Measurements from ENCODE around the gene PLCE1.
"Not testable (repeated sequence)": the region's sequence is repeated elsewhere in the genome, so short reads cannot be mapped to it uniquely, and the experiment has no call there.

PLCE1 gene

DNA sequence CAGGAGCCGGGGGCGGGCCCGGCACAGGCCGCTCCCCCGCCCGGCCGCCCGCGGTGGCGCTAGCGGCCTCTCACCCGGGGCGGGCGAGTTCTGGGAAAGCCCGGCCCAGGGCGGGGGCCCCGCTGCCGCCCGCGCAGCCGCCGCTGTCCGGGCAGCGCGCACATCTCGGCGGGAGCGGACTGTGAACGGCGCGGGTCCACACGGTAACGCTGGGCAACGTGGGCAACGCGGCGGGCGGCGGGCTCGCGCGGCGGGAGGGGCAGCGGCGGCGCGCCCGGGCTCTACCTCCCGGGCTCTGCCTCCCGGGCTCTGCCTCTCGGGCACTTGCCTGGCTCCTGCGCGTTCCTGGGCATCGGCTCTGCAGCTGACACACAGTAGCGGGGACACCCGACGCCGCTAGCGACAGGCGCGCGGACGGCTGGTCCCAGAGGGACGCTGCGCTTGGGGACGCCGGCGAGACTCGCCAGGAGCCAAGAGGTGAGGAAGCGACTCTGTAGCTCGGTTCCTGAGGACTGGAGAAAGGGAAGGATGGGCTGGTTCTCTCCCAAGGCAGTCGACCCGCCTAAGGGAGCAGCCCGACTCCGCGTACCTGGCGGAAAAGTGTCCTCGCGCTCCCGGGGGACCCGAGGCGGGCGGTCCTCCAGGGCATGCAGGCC, at the start of gene PLCE1:
TSS of gene PLCE1 (plus strand) at position 150 of the 656 bp plus-strand sequence. CDS start 37,116 bp downstream, outside the sequence.
- peak; percentile 37 for DNase-seq

GRCh38 chr10:93945819-93946218, 47.9 kb upstream of the PLCE1 start:
- DNase-seq, result no peak

DNA sequence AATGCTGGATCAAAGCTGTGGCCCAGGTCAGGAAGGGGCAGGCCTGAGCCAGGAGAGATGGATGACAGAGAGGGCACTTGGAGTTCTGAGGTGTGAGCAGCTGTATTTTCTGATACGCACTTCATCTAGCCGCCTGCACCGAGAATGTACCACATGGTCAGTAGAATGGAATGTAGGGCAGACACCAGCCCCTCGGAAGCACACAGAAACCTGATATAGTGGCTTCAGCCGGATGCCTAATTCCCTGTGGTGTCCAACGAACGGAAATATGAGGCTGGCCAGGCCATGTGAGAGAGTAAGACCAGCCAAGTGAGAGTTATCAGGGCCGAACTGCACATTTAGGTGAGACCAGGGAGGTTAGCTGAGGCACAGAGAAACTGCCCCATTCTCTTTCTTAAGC, 46.7 kb upstream of the PLCE1 start:
- DNase-seq, result no peak

DNA sequence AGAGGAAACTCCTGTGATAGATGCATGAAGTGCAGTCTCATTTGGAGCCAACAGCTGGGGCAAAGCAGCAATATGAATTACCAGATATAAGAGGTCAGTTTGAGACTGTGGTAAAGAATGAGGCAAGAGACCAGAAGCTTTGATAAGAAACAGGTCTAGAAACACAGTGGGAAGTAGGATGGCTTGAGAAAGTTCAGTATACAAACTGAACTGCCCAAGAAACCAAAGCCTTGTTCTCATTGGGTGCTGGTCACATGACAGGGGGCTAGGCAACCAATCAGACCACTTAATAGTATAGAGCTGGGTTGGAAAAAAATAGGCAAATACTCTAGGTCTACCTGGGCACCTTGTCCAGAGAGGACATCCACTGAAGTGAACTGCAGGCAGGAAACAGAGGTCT, 46.2 kb upstream of the PLCE1 start:
- no peak for DNase-seq

GRCh38 chr10:93951905-93952304, 41.8 kb upstream of the PLCE1 start:
- no peak for DNase-seq

GRCh38 chr10:93954299-93954698, 39.4 kb upstream of the PLCE1 start:
- no peak for DNase-seq

GRCh38 chr10:93954726-93955363, 38.9 kb upstream of the PLCE1 start:
- DNase-seq, result no peak

- DNase-seq, result no peak
Observed at GRCh38 chr10:93958834-93959233, 34.9 kb upstream of the PLCE1 start.

DNA sequence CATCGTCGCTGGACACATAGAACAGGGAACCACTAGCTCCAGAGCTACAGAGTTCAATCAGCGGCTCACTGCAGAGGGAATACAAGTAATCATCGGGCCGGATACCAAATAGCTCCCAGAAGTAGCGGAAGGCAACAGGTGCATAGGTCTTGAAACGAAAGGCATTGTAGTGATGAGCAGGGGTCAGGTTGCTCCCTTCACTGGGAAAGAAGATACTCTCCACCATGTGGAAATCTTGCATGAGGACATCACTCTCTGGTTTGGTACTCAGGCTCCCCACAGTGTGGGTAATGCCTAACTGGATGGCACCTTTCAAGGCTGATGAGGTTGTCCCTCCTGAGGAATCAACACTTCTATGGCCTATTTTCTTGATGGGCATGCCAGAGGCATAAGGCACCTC, 32.7 kb upstream of the PLCE1 start:
- not testable (repeated sequence) for DNase-seq

DNA sequence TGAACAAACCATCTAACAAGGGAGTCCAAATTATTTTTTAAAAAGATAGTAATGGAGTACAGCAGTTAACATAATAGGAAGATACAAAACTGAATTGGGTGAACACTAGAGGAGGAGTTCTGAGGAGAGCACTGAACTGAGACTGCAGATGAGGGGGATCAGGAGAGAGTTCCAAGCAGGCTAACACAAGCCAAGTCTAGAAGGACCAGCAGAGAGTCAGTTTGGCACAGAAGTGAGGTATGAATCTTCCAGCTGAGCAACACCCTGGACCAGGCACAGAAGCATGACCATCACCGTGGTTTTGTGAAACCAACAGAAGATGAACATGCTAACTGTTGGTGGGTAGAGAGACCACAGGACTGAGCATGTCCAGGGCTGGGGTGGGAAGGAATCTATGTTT, 30.8 kb upstream of the PLCE1 start:
- no peak for DNase-seq

DNA sequence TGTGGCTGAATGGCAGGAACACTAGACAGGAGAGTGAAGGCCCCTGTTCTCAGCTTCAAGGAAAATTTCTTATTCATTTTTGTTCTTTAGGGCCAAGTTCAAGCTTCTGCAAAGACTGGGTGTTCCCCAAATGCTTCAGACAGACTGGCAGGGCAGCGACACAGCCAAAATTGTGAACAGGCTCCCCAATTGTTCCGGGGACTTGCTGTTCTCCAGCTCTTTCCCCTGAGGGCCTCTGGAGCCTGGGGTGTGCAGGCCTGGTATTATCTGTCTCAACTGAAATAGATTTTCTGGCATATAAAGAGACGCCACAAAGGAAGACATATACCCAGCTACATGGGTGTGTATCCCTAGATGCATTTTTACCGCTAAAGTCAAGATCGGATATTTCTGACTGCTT, 30.3 kb upstream of the PLCE1 start:
- no peak for DNase-seq

DNA sequence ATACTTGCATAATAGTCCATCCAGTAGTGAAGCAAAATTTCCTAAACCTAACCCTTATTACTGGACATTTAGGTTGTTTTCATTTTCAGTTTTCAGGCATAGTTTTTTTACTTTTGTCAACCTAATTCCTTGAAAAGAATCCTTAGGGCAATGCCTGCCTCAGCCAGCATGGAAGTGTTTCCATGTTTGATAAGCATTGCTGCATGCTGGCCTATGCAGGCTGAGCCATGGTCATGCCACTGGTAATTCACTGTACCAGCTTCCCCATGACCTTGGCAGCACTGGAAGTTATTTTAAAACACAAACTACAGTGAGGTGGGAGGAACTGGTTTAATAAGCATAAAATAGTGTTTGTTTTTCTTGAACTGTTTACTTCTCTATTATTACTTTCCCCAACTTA, 27.8 kb upstream of the PLCE1 start:
- no peak for DNase-seq

DNA sequence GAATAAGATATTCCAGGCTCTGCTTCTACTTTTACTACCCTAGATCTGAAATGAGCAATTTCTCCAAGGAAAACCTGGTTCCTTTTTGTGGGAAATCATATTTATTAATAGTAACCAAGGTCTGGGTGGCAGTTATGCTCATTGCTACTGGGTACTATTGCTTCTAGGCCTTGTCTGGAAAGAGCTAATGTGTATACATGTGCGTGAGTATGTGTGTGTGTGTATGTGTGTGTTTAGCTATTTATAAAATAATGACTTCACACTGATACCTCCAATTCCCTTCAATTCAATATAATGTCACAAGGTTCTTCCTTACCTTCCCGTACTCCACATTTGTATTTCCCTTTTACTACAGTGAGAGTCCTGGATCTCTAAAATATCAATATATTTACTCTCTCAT, 26.0 kb upstream of the PLCE1 start:
- DNase-seq, result no peak

DNA sequence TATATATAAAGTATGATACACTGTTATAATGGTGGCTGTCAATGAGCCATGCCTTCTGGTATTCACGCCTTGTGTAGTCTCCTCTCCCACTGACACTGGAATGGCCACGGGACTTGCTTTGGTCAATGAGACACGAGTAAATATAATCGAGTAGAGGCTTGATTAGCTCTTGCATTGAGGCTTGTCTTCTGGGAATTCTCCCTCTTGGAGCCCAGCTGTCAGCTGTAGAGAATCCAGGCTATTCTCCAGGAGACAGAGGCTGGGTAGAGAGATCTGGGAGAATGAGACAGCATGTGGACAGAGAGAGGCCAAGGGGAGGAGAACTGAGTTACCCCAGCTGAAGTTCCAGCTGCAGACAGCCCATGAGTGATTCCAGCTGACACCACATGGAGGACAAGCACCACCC, 25.2 kb upstream of the PLCE1 start:
- DNase-seq, result peak; percentile 8

- not testable (repeated sequence) for DNase-seq
Observed at GRCh38 chr10:93970433-93971010, 23.2 kb upstream of the PLCE1 start.

GRCh38 chr10:93973748-93974445, 19.8 kb upstream of the PLCE1 start:
- no peak for DNase-seq

DNA sequence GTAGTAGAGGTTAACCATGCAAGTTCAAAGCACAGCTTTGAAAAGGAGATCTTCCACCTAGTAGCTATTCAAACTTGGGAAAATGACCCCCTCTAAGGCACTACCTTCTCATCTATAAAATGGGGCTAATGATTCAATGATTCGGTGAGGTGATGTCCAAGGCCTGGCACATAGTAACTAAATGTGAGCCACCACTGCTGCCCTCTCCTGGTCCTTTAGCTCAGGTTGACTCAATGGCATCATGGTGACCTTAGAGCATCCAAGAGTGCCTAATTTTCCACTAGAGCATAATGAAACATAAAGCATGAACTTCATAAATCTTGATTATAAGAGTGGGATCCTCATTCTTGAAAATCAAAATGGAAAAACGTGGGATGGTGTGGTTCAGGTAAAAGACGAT, 16.3 kb upstream of the PLCE1 start:
- DNase-seq, result no peak

DNA sequence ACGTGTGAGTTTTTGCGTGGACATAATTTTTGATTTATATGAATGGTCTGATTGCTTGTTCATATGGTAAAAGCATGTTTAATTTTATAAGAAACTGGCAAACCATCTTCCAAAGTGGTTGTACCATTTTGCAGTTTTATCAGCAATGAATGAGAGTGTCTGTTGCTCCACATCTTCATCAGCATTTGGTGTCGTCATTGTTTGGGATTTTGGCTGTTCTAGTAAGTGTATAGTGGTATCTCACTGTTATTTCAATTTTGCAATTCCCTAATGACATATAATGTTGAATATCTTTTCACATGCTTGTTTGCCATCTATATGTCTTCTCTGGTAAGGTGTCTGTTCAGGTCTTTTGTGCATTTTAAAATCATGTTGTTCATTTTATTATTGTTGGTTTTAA, 13.2 kb upstream of the PLCE1 start:
- no peak for DNase-seq

DNA sequence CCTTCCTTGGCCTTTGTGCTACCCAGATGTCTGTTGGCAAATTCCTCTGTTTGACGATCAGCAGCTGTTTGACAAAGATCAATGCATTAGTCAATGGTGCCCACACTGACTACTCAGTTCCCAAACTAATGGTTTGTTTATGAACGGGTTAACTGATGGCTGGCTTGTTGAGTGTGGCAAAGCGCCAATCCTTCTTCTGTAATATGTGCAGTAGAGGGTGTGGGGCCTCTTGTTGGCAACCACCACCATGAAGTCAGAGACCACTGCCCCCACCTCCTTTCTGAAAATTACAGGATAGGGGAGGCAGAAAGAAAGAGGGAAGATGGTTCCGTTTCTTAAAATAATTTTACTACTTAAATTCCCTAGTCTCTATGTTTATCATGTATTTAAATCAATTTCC, 2.6 kb upstream of the PLCE1 start:
- no peak for DNase-seq

GRCh38 chr10:93991596-93992284, 2.0 kb upstream of the PLCE1 start:
- no peak for DNase-seq

- no peak for DNase-seq
Observed at GRCh38 chr10:93992400-93993030, 1.2 kb upstream of the PLCE1 start.

DNA sequence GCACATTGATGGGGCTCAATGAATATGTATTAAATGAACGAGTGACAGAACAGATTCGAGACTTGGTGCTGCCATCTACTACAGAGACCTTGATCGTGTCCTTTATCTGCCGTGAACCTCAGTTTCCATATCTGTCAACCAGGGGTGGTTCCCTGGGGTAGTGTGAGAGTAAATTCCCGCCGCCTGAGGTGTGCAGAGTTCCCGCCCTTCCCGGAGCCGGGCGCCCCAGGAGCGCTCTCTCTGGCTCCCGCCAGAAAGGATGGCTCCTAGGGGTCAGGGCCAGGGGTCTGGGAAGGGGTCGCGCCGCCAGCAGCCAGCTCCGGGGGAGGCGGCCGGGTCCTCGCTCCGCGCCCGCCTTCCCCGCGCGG, 333 bp upstream of the PLCE1 start:
- no peak for DNase-seq

- no peak for DNase-seq
Observed at GRCh38 chr10:93994438-93994801, 689 bp downstream of the PLCE1 start.
